H4 (cell line): ENCODE measurements around the gene METTL8. TPM values are rescaled to one million over a fixed set of nuclear protein-coding genes. Genes with fewer than 3 reads are reported as not detected.
"Not testable (repeated sequence)": the region's sequence is repeated elsewhere in the genome, so short reads cannot be mapped to it uniquely, and the experiment has no call there.

Experiments used
- DNase-seq: peaks from one replicate; pipeline ENCODE4 v3.0.0-alpha.2; 2015; ENCODE audit warnings: low spot score
- total RNA-seq: library from RNA; depleted of rRNA; stranded (reverse); fragments of >200 nt; shearing (Covaris generic); gene quantifications from 2 replicates; pipeline ENCODE4 v1.2.3, GENCODE V29; 2014

Gene METTL8
- total RNA-seq, 1 experiment from 2014 or later, result 22.0 TPM

DNA sequence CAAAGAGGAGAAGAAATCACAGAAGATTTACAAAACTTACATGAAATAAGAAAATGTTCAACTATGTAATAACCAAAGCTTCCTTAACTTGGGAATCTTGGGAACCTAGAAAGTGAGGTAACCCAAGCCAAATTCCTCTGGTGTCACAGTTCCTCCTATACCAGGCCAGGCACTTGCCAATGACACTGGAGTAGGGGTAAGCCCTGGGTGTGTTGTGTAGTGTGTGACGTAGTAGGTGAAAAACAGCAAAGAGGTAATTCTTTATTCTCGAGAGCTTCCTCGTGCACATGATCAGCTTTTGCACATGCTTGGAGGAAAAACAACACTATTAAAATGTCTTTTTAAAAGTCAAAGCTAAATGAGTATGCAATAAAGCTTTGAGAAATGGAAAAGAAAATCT, 118.0 kb downstream of the METTL8 start:
- no peak for DNase-seq

DNA sequence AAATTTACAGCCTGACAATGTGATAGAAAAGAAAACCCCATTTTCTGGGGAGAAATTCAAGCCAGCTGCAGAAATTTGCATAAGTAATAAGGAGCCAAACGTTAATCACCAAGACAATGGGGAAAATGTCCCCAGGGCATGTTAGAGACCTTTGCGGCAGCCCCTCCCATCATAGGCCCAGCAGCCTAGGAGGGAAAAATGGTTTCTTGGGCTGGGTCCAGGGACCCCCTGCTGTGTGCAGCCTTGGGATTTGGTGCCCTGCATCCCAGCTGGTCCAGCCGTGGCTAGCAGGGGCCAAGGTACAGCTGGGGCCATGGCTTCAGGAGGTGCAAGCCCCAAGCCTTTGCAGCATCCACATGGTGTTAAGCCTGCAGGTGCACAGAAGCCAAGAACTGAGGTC, 121.6 kb downstream of the METTL8 start:
- DNase-seq, result not testable (repeated sequence)

DNA sequence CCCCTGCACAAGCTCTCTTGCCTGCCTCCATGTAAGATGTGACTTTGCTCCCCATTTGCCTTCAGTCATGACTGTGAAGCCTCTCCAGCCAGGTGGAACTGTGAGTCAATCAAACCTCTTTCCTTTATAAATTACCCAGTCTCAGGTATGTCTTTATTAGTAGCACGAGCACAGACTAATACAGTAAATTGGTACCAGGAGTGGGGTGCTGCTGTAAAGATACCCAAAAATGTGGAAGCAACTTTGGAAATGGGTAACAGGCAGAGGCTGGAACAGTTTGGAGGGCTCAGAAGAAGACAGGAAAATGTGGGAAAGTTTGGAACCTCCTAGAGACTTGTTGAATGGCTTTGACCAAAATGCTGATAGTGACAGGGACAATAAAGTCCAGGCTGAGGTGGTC, 122.2 kb downstream of the METTL8 start:
- DNase-seq, result not testable (repeated sequence)

DNA sequence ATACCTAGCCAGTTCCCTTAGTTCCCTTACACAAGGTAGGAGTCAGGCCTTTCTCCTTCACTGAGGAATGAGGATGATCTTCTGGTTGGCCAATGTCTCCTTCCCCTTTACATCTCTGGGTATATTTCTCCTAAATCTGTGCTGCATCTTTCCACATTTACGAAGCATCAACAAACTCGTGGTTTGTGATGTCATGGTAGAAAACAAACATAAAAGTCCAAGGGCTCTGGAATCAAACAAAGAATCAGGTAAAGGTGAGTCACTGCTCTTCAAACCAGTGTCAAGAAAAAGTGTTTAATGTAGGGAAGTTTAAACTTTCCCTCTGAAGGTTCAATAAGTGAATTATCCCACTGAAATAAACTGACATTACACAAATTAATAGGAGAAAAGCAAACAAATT, 122.9 kb downstream of the METTL8 start:
- no peak for DNase-seq

DNA sequence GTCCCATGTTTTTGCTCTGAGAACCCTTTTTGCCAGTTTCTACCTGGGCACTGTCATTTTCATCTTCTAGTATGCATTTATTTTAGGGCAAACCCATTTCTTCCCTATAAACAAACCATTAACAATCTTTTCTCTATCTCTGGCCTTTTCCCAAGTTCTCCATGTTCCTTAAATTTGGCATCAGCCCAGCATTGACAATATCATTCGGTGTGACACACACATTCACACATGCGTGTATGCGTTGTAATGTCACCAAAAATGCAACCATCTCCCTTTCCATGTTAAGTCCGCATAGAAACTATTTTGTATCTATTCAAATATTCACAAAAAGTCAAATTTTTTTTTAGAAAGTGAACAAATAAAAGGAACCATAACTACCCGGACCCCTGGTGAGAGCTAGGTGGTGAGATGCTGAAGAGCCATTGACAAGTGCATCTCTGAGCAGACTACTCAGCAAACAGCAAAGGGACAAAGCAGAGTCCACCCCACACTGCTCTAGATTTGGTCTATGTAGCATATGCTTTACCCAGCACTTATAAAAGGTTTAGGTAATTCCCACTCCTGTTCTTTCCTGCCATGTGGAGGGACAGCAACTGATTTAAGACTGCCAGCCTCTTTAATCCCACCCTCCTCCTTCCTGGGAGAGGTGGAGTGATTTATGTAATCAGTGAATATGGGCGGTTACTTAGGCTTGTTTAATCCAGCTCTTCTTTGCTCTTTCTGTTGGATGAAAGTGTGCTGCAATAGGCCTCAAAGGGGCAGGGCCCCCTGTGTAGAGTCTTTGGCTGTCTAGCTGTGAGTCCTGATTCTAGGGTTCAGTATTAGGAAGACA, 124.1 kb downstream of the METTL8 start:
- no peak for DNase-seq

DNA sequence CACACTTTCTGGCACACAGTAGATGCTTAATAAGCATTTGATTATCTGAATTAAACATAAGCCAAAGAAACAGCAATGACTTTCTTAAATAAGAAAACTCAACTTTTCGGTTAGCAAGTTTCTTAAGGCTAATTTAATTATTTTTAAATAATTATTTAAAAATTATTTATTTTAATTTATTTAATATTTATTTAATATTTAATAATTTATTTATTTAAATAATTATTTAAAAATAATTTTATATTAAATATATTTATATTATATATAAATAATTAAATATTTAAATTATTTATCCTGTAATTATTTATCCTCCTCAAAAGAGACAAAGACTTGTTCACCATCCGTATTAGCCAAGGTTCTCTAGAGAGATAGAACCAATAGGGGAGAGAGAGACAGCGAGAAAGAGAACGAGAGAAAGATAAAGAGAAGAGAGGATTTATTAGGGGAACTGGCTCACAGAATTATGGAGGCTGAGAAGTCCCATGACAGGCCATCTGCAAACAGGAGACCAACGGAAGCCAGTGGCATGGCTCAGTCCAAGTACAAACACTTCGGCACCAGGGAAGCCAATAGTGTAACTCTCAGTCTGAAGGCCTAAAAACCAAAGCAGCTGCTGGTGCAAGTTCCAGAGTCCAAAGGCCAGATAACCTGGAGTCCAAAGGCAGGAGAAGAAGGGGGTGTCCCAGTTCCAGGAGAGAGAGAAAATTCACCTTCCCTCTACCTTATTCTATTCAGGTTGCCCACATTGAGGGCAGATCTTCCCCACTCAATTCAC, 125.3 kb downstream of the METTL8 start:
- no peak for DNase-seq

DNA sequence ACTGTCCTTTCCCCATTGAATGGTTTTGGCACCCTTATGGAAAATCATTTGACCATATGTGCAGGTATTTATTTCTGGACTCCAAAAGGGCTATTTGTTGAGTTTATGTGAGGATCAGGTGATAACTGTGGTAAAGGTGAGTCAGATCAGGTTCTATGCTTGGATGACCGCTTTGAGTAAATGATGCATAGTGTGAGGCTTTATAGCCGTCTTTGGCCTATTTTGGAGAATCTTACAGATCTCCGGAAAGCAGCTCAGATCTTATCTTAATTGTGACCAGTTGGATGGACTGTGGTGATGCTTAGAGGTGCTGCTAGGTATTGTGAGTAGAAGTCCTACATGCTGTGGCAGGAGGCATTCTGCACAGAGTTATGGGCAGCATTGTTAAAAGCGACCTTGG, 126.2 kb downstream of the METTL8 start:
- no peak for DNase-seq

DNA sequence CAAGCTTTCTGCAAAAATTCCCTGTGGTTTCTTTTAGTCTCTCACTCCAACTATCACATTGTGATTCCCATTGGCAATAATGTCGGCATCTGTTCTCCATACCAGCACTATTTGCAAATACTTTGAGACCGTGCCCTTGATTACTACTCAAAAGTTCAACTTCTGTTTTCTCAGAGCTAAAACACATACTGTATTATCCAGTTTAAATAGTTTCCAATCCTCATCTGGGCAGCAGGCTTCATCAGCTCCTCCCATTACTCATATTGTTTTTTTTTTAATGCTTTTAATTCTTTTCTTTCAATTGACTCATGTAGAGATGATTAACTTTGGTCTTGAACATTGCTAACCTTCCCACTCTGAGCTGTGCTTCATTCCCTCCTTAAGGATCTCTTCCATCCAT, 135.8 kb downstream of the METTL8 start:
- DNase-seq, result no peak

DNA sequence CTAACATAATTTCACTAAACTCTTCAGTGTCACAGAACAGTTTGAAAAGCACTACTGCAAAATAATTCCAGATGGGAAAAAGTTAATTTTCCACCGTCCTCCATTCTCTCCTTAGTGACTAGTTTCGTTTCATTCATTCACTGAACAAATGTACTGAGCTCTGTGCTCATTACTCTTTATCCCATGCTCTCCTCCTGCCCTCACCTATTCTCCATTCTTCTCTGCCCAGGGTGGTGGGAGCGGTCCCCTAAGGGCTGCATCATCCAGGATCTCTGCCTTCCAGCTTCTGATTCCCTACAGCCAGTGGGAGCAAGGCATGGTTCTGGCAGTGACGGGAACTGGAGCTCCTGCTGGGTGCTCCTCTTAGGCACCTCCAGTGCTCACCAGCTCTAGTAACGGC, 139.2 kb downstream of the METTL8 start:
- DNase-seq, result no peak

DNA sequence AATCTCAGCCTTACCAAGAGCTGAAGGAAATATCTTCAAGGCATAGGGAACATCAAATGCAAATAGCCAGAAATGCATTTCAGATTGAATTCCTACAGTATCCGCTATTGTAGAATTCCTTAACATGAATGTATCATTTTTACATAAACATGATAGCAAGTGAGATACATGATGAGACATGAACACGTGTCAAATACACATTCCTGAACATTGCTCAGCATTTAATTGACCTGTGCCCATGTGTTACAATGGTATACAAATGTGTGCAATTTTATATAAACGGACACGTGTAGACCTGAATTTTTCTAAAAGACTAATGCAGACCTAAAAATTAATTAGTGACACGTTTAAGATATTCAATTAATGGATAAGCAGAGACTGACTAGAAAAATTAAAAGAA, 140.1 kb downstream of the METTL8 start:
- DNase-seq, result no peak

DNA sequence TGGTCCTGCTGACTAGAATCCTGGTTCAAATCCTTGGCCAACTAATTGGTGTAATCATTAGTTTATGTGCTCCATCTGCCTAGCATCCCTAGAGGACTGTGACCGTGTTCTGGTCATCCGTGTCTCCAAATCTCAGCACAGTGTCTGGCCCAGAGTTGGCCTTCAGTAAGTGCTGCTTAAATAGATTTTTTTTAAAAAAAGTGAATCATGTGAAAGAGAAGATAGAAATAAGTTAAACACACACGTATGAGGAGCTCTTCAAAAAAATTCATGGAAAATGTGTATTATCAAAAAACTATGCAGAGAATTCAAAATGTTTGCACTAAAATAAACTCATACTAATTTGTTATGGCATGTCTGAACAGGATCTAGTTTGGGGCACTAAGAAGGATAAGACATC, 143.8 kb downstream of the METTL8 start:
- no peak for DNase-seq

DNA sequence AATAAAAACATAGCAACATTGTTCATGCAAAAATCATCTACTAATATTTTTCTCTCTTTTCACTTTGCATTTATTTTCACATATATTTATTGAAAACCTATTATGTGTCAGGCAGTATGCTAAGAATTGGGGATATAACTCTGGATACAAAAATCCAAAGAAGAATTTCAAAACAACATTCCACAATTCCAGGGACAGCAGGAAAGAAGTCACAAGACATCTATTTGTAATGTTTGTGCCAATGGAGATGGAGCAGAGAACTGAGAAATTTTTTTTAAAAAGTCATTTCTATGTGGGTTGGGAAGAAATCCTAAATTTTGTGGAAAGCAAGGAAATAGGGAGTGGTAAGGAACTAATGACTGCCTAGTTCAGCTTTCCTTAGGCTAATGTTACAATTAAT, 144.5 kb downstream of the METTL8 start:
- no peak for DNase-seq

DNA sequence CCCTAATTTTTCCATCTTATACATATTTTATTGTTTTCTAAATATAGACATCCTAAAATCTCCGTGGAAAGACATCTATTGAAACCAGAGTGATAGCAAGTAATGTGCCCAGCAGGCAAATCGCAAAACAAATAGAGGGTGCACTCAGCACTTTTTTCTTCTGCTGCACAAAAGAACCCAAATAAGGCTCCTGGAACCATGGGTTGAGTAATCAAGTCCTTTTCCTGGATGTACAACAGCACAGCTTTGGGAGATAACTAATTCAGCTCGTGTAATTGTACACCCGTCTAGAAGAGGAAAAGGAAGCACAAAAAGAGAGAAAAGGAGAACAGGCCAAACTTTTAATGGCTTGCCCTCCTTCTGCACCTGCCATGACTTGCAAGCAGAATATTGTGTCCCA, 146.2 kb downstream of the METTL8 start:
- DNase-seq, result no peak

DNA sequence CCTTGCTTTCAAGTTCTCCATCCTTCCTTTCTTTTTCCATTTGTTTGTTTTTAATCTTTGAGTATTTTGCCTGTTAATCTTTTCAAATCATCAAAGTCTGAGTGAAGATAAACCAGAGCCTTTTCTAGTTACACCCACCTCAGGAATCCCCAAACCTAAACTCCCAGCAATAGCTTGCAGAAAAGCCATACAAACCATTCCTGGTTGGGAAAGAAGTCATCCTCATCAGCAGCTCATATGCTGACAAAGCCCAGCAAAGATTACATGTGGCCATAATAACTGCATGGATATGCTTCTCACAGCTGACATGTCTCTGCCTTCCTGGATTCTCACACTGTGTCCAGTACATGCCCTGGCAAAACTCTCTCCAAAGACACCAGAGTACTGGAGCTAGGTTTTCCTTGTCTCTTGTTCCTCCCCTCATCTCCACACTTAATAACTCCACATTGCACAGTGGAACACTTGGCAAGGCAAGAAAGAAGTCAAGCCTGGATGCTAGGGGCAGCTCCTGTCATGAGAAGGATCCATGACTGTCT, 146.7 kb downstream of the METTL8 start:
- DNase-seq, result no peak

DNA sequence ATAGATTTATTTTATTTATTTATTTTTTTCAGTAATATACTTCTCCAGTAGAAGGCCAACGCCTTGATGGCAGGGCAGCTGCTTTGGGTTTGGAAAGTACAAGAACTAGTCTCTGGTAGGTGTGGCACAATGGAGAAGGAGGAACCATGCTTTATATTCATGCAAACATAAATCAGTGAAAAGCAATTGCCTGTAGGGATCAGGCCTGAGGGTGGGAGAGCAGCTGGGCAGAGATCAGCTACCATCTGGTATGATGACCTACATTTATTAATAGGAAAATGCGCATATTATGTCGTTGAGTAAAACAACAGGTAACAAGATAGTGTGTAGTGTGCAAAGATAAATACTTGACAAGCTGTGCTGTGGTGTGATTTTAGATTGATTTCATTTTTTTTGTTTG, 152.7 kb downstream of the METTL8 start:
- DNase-seq, result no peak

DNA sequence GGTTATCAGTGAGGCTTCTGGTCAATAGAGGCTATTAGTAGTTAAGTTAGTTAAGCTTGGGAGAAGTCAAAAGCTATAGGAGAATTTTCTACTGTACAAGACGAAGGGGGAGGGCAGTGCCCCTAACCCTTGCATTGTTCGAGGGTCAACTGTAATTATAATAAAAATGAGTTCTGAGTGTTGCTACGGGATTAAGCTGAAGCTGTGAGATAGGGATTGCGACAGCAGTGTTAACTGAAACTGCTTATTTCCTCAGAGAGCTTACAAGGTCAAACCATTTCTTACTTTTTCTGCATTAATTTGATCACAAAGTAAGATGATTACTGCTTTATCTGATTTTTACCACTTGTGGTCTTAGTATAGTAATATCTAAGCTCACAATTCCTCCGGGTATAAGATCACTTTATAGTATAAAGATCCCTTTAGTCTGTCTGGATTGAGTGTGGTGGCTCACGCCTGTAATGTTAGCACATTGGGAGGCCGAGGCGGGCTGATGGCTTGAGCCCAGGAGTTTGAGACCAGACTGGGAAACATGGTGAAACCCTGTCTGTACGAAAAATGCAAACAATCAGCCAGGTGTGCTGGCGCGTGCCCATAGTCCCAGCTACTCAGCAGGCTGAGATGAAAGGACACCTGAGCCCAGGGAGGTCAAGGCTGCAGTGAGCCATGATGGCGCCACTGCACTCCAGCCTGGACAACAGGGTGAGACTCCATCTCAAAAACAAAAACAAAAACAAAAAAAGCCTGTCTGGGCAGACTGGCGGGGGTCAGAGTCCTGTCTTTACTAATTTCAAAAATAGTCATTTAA, 153.6 kb downstream of the METTL8 start:
- DNase-seq, result no peak

DNA sequence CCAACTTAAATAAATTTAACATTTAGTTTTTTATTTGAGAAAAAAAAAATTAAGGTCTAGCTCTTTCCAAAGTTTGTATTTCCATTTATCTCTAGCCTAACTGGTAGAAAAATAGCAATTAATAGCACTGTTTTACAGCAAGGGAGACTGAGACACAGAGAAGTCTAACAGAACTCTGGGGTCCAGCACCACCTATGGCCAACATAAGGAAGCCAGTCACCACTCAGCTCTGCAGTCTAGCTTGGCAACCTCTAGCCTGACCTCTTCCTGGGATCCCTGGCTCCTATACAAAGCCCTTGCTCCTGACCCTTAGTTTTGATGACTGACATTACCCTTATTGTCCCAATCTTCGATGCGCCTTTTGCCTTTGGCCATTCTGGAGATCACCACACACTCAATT, 159.0 kb downstream of the METTL8 start:
- DNase-seq, result no peak

DNA sequence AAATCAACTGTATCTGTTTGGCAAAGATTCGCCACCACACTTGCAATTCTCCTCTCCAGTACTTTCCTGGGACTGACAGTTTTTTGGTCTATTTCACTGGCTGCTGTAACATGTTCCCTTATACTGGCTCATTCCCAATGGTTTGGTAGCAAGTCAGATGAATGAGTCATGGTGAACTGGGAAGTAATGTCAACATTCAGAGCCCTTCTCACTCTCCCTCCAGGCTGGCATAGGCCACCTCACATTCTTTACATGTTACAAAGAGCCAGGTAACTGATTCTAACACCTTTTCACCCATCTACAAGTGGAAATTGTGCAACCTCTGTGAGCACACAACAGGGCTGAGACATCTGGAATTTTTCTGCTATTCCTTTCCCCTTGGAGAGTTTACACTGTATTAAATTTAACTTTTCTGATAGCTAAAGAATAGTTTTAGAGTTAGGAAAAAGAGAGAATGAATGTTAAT, 161.8 kb downstream of the METTL8 start:
- DNase-seq, result peak; percentile 92

DNA sequence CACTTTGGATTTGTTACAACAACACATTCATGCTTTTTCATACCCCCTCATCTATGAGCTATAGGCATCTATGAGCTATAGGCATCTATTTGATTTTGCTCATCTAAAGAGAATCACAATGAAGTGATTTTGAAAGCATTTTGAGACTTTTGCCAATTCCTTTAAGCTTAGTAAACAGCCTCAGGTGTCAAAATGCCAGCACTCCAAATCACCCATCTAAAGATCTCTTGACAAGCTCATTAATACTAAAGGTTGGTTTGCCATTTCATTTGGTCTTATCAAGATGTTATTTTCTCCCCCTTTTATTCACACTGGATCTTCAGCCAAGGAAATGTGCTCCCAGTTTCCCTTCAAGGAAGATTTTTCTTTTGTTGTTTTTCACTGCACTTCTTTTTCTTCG, 162.4 kb downstream of the METTL8 start:
- DNase-seq, result no peak

DNA sequence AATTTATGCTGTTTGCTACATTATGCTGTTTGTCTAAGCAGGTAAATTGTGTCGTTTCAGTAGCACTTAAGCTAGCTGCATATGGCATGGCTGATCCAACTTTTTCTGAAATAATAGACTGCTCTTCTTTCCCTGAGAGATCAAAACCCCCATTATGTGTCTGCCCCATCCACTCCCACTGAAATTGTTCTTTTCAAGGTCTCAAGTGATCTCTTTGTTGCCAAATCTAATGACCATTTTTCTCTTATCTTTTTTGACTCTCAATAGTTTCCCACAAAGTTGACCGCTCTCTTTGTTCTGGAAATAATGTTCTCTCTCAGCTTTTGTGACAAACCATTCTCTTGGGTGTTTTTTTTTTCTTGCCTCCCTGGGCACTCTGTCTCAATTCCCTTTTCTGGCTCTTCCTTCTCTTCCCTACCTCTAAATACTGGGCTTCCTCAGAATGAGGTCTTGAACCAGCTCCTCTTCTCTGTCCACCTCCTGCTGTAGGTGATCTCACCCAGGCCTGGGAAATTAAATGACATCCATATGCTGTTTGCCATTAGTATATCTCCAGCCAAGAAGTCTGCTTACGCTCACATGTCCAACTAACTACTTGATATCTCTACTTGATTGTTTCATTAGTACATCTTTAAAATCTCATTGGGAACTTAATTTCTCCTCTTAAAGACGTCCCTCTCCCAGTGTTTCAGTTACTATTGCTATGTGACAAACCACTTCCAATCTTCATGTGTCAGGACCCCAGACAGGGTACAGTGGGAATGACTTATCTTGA, 165.7 kb downstream of the METTL8 start:
- DNase-seq, result no peak
